Measurements from ENCODE around the gene OTUD6A.
"Not testable (repeated sequence)": the region's sequence is repeated elsewhere in the genome, so short reads cannot be mapped to it uniquely, and the experiment has no call there.

Gene OTUD6A

DNA sequence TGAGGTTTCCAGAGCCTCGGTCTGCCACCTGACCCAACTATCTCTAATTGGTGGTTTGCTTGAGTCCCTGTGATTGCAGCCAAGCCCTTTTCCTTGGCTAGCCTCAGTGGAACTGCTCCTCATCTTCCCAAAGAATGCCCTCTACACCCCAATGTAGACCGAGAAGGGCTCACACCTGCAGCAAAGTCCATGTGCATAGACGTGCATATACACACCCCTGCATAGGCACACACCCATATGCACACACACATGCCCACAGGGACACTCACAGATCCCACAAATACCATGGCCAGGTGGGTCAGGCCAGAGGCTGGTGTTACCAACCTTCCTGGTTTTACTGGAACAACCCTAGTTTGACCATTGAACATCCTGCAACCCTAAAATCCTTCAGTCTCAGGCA, 12.9 kb upstream of the OTUD6A start:
- no peak for DNase-seq

DNA sequence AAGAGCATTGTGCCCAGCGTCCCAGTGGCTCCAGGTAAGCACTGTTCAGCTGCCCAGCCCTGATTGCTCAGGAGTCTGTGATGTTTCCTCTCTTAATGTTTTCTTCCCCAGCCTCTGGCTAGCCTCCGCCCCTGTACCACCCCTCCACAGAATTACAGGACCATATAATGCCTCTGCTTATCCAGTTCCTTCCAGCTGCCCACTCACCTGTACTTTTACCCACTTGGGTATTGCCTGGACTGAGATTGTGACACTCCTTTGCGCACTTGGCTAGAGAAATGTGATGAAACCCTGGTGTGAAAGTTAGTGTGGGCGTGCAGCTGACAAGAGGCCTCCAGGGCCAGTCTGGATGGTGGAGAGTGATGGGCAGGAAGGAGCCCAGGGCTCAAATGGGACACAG, 12.3 kb upstream of the OTUD6A start, which contains the start of gene AWAT2:
AWAT2 (minus strand) TSS at position 14 of the 400 bp plus-strand sequence; CDS start at position 8, 6 bp downstream.
- DNase-seq, result no peak

DNA sequence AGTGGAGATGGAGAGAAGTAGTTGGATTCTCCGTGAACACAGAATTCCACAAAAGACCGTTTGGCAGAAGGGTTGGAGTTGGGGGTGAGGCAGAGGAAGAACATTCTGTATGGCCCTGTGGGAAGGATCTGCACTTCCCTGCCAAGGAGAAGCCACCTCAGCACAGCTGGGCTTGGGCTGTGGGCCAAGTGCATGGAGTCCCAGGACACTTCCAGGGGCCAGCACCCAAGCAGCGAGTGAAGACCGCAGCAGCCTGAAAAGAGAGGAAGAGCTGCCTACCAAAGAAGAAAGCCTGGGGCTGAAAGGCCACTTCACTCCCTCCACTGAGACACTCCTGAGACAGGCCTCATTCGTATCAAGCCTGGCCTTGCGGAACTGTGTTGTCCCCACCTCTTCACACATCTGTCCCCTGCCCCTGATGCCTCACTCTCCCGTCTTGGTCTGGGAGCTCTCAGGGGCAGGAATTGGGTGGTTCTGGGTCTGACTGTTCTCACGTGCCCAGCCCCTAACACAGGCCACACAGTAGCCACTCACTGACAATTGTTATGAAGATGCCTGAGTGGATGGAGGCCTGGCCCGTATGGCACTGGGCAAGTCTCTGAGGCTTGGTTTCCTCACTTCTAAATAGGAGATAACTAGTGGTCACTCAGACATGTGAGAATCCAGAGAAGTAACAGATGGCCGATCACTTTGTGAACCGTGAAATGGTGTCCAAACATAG, 9.2 kb upstream of the OTUD6A start:
- no peak for DNase-seq

DNA sequence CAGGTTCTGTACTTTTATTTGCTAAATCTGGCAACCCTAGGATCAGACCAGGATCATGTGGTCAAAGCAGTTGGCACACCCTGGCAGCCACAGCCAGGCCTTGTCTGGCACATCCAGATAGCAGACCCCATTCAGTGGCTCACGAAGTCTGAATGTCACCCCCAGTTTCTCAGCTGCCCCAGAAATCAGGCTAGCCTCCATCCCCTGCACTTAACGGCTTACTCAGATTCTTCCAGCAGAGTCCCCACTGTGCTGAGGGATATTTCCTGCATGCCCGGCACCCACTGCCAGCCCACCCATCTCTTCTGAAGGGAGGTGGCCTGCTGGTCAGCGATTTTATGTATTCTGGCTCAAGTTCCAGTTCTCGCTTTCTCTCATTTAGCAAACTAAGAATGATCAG, 7.9 kb upstream of the OTUD6A start:
- no peak for DNase-seq

DNA sequence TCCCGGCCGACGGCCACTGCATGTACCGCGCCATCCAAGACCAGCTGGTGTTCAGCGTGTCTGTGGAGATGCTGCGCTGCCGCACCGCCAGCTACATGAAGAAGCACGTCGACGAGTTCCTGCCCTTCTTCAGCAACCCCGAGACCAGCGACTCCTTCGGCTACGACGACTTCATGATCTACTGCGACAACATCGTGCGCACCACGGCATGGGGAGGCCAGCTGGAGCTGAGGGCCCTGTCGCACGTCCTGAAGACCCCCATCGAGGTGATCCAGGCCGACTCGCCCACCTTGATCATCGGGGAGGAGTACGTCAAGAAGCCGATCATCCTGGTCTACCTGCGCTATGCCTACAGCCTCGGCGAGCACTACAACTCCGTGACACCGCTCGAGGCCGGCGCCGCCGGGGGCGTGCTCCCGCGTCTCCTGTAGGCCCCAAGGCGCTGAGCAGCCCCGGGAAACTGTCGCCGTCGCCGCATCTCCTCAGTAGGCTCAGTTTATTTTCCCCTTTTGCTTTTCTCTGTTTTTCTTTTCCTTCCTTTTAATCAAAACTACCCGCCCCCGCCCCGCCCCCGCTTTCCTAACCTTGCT, 799 bp downstream of the OTUD6A start:
- no peak for DNase-seq

DNA sequence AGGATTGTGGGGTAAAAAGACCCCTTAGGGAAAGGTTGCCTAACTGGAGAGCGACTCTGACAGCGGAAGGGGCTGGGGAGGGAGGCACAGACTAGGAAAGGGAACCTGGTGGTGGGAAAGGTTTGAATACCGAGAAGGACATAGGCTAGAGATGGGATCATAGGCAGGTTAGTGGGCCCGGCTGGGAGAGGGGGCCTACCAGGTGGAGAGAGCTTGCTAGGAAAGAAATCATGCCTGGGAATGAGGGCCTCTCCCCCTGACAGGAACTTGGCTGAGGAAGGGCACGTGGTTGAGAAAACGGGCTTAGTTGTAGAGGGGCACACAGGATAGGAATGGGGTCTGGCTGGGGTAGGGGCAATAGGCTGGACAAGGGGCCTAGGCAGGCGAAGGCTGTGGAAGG, 4.4 kb downstream of the OTUD6A start:
- no peak for DNase-seq

DNA sequence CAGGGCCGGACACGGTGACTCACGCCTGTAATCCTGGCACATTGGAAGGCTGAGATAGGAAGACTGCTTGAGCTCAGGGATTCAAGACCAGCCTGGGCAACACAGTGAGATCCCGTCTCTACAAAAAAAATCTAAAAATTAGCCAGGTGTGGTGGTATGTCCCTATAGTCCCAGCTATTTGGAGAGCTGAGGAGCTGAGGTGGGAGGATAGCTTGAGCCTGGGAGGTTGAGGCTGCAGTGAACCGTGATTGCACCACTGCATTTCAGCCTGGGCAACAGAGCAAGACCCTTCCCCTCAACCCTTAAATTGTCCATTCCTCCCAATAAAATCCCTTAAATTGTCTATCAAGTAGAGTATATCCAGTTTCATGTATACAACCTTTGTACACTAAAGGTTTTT, 17.0 kb downstream of the OTUD6A start:
- DNase-seq, result no peak

DNA sequence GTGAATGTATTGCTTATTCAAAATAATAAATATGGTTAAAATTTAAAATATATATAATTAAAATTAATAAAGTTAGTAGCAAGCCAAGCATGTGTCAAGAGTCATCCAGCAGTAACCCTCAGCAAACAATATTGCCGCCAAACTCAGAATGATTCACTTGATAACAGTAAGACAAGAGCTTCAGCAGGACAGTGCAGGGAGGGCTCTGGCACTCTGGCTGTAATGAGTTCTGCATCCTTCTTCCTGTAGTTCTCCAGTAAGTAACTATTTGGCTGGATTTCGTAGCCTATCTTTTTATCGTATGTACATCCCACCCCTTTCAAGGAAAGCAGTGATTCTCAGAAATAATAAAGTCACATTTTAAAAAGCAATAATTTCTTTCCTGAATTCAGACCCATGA, 17.6 kb downstream of the OTUD6A start:
- no peak for DNase-seq

DNA sequence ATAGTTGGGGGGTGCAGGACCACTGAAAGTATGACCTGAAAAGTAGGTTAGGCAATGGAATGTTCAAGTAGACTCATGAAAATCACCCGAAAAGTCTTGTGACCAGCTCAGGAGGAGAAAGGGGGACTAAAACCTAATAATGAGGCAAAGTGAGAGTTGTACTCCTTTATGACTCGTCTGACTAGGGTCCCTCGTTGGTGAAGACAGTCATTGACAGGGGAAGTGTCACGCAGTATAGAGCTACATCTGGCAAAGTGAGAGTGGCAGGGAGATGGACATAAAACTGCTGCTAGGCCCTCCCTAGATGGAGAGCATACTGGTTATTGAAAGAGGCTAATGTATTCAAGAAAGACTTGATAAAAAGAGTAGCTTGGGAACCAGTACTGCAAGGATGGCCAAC, 20.5 kb downstream of the OTUD6A start:
- DNase-seq, result no peak

DNA sequence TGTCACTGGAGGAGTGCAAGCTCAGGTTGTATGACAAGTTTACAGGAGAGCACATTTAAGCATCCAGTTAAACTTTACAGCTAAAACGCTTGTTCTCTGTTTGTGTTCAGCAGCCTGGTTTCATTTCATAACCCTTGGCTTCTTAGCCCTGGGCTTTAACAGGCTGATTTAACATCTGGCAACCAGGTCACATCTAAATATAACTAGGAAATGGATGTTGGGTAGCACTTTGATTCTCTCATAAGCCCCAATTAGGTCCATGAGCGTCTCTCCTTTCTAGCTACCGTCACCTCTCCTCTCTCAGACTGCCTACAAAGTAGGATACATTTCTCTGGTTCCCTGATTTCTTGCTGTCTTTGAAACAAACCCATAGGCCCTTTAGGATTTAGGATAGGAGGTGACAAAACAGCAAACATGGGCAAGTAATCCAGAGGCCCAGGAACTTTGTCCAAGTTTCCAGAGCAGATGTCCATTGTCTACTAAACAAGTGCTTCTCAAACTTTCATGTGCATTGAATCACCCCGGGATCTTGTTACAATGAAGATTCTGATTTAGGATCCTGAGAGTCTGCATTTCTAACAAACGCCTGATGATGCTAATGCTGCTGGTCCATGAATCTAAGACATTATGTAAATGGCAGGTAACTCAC, 22.5 kb downstream of the OTUD6A start:
- DNase-seq, result no peak

DNA sequence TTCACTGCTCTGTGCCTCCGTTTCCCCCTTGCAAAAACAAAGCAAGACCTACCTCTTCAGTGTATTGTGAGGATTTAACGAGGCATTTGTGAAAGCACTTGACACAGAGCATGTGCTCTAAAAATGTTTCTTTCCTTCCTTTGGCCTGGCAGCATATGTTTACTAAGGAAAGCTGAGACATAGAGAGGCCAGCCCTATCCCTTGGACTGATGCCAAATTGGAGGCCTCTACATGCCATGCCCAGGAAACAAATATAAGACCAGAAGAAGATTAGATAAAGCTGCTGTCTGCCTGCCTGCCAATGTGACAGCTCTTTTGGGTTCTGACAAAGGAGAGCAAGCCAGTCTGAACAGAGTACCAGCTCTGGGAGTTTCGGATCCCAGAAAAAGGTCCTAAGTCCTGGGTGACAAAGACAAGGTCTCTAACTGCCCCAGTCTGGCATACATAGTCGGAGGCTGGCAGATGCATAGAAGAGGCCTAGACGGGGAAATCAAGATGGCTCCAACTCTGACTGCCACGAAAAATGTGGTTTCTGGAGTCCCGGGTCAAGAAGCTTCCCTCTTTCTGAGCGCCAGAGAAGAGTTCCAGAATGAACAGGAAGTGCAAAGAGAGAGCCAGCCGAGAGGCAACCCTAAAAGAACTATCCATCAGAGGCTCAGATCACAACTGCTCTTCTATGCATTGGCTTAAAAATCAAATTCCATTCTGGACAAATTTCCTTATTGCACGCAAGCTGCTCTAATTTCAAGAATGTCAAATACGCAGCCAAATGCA, 25.8 kb downstream of the OTUD6A start:
- DNase-seq, result no peak

DNA sequence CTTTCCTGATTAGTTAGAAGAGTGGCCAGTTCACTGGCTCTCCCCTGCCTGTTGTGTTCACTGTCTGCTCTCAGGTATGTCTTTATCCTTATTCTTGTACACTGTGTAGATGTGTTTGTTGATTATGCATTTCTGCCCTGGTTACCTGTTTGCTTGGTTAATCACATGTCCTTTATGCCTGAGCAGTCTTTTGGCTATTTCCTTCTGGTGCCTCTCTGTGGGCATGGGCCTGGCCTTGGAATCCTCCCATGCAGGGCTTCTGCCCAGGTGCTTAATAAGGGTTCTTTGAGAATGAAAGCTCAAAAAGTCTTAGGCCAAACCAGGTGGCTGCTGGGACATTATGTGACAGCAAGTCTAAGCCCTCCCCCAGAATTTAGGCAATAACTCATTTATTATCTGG, 26.5 kb downstream of the OTUD6A start:
- DNase-seq, result no peak

DNA sequence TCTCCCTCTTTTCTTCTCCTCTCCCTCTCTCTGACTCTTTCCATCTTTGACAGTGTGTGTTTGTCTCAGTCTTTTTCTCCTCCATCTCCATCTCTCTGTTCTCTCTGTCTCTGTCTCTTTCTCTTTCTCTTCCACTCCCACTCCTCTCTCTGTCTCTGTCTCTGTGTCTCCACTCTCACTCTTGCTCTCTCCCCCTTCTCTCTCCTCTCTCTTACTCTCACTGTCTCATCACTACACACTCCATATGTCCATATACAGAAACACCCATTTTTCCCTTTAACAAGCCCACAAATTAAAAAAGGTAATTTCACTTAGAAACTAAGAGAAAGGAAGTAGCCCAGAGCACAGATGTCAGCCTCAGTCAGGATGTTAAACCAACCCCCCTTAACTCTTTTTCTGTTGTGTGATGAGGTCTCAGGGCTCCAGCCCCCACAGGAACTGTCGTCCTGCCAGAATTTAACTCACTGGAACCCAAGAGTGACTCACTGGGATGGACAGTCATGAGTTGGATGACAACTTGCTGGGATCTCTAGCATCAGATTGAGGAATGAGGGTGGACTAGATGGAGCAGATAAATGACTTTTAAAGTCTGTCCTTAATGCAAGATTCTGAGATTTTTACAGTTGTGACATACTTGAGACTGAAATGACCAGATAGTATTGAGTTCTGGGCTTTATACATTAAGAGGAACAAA, 27.5 kb downstream of the OTUD6A start:
- DNase-seq, result no peak

DNA sequence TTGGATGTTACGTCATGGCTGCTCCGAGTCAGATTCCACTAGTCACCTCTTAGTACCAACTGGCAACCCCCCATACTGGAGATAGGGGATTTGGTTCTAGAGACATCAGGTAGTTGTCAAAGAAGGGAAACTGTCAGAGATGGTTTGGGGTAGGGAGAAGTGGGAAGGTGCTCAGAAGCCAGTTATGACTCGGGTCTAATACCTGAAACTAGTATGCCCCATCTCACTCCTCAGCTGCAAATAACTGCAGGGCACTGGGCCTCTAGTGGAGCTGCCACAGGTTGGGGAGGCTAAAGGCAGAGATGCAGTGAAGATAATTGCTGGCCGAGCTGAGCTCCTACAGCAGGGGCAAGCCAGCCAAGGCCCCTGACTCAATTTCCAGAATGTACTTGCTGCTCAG, 30.0 kb downstream of the OTUD6A start:
- no peak for DNase-seq

DNA sequence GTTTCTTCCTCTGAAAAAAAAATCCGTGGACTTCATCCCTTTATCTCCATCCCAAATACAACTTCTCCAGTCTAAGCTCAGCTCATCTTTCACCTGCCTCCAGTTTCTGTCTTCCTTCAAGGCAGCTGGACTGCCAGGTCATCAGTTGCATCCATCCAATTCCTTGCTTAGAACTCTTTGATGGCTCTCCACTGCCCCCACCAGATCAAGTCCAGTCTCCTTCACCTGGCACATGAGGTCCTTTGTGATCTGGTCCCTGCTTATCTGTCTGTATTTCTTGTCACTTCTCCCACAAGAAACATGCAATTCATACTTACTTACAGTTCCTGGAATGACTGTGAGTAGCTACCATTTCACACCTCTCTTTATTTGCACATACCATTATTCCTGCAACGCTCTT, 33.8 kb downstream of the OTUD6A start:
- no peak for DNase-seq

DNA sequence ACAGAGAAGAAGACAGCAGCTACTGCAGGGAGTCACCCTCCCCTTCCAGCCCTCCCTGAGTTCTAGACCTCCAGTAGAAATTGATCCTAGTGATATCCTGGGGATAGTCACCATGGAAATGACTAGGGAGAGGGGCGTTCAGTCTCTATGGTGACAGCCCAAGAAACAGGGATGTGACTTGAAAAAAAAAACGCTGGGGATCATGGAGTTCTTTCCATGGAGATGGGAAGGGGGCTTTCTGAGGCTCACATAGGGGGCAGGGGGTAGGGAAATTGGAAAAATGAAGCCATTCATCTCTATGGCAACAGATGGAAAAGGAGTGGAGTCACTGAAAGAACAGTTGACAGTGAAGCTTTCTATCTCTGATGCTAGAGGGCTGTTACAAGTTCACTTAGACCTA, 43.0 kb downstream of the OTUD6A start:
- DNase-seq, result no peak

DNA sequence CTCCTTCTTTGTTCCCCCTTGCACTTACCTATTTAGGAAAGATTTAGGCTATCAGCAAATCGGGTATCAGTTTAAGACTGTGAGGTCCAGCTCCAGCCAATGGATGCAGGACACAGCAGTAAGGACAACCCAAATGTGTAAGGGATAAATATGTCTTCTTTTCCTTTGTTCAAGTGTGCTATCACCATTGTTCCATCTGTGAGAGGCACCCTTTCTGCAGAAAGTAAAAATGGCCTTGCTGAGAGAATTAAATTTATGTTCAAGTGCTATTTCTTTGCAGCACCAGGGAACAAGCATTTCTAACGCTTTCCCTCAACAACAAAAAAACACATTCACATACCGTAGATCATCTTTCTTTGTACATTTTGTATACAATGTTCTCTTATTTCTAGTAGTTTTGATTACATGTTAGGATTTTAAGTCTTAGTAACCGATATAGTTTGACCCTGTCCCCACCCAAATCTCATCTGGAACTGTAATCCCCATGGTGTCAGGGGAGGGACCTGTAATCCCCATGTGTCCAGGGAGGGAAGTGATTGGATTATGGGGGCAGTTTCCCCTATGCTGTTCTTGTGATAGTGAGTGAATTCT, 49.3 kb downstream of the OTUD6A start:
- DNase-seq, result not testable (repeated sequence)
